ENCODE data around the gene DAG1.

GRCh38 chr3:49506906-49507305, 36.8 kb downstream of the DAG1 start:
- TF ChIP-seq POLR2AphosphoS5 (IDR thresholded peaks at IDR 0.05; ENCODE audit: borderline replicate concordance, low read depth, low read length) (no peak), EZH2 (IDR thresholded peaks at IDR 0.05) (no peak)

All from SK-N-MC (cell line).